B cell (primary cell): ENCODE results near the gene ARL16. TPM values are rescaled to one million over a fixed set of nuclear protein-coding genes. Genes with fewer than 3 reads are reported as not detected.
A peak's percentile ranks its signal among the peaks of the same experiment; 100 is the strongest.

Experiments used
- ATAC-seq: fragments of 200-7000 bp; cut with Tn5 transposase; one replicate; pipeline ENCODE4 v1.10.0; 2021; ENCODE audit warnings: low read depth, mild to moderate bottlenecking, moderate number of reproducible peaks, moderate library complexity
- CTCF ChIA-PET: fragments of 350-600 bp; sonication (Branson Sonifier 250); formaldehyde crosslinking; loops from one replicate; lab custom pipeline; 2021; ENCODE audit warnings: antibody characterized with exemption, inconsistent platforms; lab: Charles Lee
- POLR2A ChIA-PET: fragments of 350-600 bp; sonication (Branson Sonifier 250); formaldehyde crosslinking; loops from one replicate; lab custom pipeline; 2021; ENCODE audit warnings: antibody characterized with exemption; lab: Charles Lee
- DNase-seq: peaks from one replicate; pipeline ENCODE4 v3.0.0; 2013
- H2AFZ ChIP-seq: 2 replicates; pipeline ENCODE4 v1.6.1; 2012; ENCODE audit warnings: mild to moderate bottlenecking, low read depth, low read length; ENCODE audit not compliant: insufficient read depth, poor library complexity, severe bottlenecking
- H3K27ac ChIP-seq, 2 donors: 1 replicate in 1 of 2; 2 replicates in 1 of 2; pipeline ENCODE4 v1.5.1; 2012 to 2013; ENCODE audit warnings: low read length in 2 of 2, mild to moderate bottlenecking in 2 of 2, moderate library complexity in 1 of 2
- H3K27me3 ChIP-seq, 4 experiments: fragments of 200-600 bp in 1 of 4; sonication (generic) in 1 of 4; replicated peaks in 1 of 4; 1 replicate in 2 of 4; 2 replicates in 2 of 4; pipeline versions ENCODE4 v1.6.1 to v1.7.0; 2013 to 2016; ENCODE audit warnings: low read length in 3 of 4, mild to moderate bottlenecking in 2 of 4, mixed read lengths in 1 of 4, moderate library complexity in 1 of 4; ENCODE audit not compliant: insufficient read depth in 4 of 4, control insufficient read depth in 3 of 4; ENCODE audit errors: control extremely low read depth in 1 of 4
- H3K36me3 ChIP-seq, 2 experiments: replicated peaks in 1 of 2; 1 replicate in 1 of 2; 2 replicates in 1 of 2; pipeline versions ENCODE4 v1.6.1 to v1.7.1; 2013; ENCODE audit warnings: low read length in 1 of 2; ENCODE audit not compliant: insufficient read depth in 2 of 2, control insufficient read depth in 1 of 2; ENCODE audit errors: control extremely low read depth in 1 of 2, extremely low read depth in 1 of 2
- H3K4me1 ChIP-seq, 2 donors: fragments of 200-600 bp in 1 of 2; sonication (generic) in 1 of 2; 1 replicate in 1 of 2; 2 replicates in 1 of 2; pipeline versions ENCODE4 v1.5.1 to v1.6.1; 2013 to 2017; ENCODE audit warnings: low read length in 2 of 2; ENCODE audit not compliant: control insufficient read depth in 2 of 2, insufficient read depth in 2 of 2
- H3K4me2 ChIP-seq: replicated peaks from 2 replicates; pipeline ENCODE3; 2012; ENCODE audit warnings: mild to moderate bottlenecking, low read depth, low read length; ENCODE audit not compliant: poor library complexity, severe bottlenecking
- H3K4me3 ChIP-seq, 5 experiments: fragments of 200-600 bp in 1 of 5; sonication (generic) in 1 of 5; 1 replicate in 3 of 5; 2 replicates in 2 of 5; pipeline versions ENCODE4 v1.5.1 to v1.7.0; 2011 to 2016; ENCODE audit warnings: low read length in 4 of 5, mild to moderate bottlenecking in 4 of 5, low read depth in 2 of 5, control low read depth in 1 of 5, moderate library complexity in 1 of 5; ENCODE audit not compliant: insufficient read depth in 1 of 5; ENCODE audit errors: control extremely low read depth in 1 of 5, extremely low read depth in 1 of 5
- H3K79me2 ChIP-seq: fragments of 200-600 bp; sonication (generic); one replicate; pipeline ENCODE4 v1.6.0; 2016; ENCODE audit warnings: low read length; ENCODE audit not compliant: control insufficient read depth, insufficient read depth
- H3K9ac ChIP-seq: fragments of 200-600 bp; sonication (generic); 2 replicates; pipeline ENCODE4 v1.6.1; 2017; ENCODE audit warnings: mild to moderate bottlenecking, low read length, moderate library complexity
- H3K9me3 ChIP-seq, 3 donors: one replicate each; pipeline versions ENCODE4 v1.6.1 to v1.7.1; 2013; ENCODE audit warnings: low read length in 2 of 3; ENCODE audit not compliant: control insufficient read depth in 2 of 3, insufficient read depth in 1 of 3; ENCODE audit errors: control extremely low read depth in 1 of 3
- H4K20me1 ChIP-seq: 2 replicates; pipeline ENCODE4 v1.6.0; 2012; ENCODE audit warnings: mild to moderate bottlenecking, low read length; ENCODE audit not compliant: insufficient read depth, control insufficient read depth, poor library complexity, severe bottlenecking
- H3K27ac Mint-ChIP-seq: one replicate; pipeline ENCODE4 v1.8.0; 2021; ENCODE audit warnings: mixed read lengths
- H3K27me3 Mint-ChIP-seq: one replicate; pipeline ENCODE4 v1.8.0; 2021; ENCODE audit warnings: mixed read lengths
- H3K4me1 Mint-ChIP-seq: one replicate; pipeline ENCODE4 v1.8.0; 2021; ENCODE audit warnings: mixed read lengths
- H3K4me3 Mint-ChIP-seq: one replicate; pipeline ENCODE4 v1.8.0; 2021; ENCODE audit warnings: mixed read lengths
- H3K9me3 Mint-ChIP-seq: one replicate; pipeline ENCODE4 v1.8.0; 2022; ENCODE audit warnings: mixed read lengths; ENCODE audit not compliant: insufficient read depth
- EZH2 ChIP-seq: IDR thresholded peaks from 2 replicates; pipeline ENCODE4 v1.6.1; 2012; ENCODE audit warnings: borderline replicate concordance, low read depth, mild to moderate bottlenecking, moderate library complexity, low read length; ENCODE audit not compliant: insufficient read depth, poor library complexity, severe bottlenecking
- WGBS: methylation state at CpG from one replicate; pipeline ENCODE4 v1.1.5; 2013; ENCODE audit warnings: missing lambda C conversion rate; ENCODE audit not compliant: insufficient coverage; 5-methylcytosine and 5-hydroxymethylcytosine counted together
- intact Hi-C: fragments of 100-400 bp; cut with micrococcal nuclease; formaldehyde crosslinking; loops from one replicate; pipeline ENCODE4 v1.10.0; 2022
- polyA plus RNA-seq: library from polyadenylated mRNA; depleted of rRNA; stranded (reverse); fragments of >200 nt; gene quantifications from 2 replicates; pipeline ENCODE4 v1.2.3, GENCODE V29; 2012
- total RNA-seq, 2 donors: library from RNA; stranded (reverse); fragments of 120-200 nt in 1 of 2; gene quantifications; 1 replicate in 1 of 2; 2 replicates in 1 of 2; pipeline versions ENCODE4 v1.2.3 to v1.2.4, GENCODE V29; 2013 to 2022
- TF ChIP-seq, protein P1 (sequence below): fragments of 200-600 bp; IDR thresholded peaks from one replicate; pipeline ENCODE4 v1.8.0; 2022; ENCODE audit warnings: antibody characterized with exemption, mild to moderate bottlenecking

Gene ARL16
- total and polyA plus RNA-seq, 2 donors (not counting 1 experiment from before 2014, with no cell fraction given) = 32.5 to 101 TPM

DNA sequence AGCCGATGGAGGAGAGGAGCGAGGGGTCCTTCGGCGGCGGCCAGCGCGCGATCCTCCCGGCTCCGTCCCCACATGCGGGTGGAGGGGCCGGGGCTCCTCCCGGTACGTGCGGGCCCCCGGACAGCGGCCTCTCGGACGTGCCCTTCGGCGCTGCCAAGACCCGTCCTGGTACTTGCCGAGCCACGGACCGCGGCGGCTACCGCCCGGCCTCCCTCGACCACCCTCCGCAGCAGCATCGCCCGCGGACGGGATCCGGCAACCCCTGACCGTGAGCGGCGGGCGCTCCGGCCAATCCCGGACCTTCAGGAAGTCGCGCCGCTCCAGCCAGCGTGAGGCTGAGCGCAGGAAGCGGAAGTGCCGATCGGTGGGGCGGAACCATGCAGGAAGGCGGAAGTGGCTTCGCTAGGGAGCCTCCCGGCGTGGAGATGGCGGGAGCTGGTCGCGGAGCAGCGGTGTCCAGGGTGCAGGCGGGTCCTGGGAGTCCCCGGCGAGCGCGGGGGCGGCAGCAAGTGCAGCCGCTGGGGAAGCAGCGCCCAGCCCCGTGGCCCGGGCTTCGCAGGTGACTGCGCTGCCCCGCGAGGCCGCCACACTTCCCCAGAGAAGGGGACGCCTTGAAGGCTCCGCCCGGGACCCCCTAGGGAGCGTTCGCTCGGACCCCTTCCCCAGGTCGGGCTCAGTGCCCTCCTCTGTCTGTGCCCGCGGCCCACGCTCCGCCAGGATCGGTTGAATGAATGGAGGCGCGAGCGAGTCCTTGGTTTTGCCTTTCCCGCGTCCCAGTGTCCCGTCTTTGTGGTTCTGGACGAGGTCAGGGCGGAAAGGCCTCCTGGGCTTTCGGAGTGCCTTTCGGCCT, 17.0 kb downstream of the ARL16 start, which contains the start of the genes CCDC137 and OXLD1:
Gene CCDC137, plus strand, starts transcription at position 396 of the 850 bp plus-strand sequence. Its CDS starts 30 bp downstream, at position 426.
Gene OXLD1, minus strand, starts transcription at position 264 of the 850 bp plus-strand sequence. Its CDS starts 28 bp downstream, at position 236.
- DNase-seq (peak; percentile 94), ATAC-seq (peak; percentile 97)
- H4K20me1 ChIP-seq = peaks cover 8% of the 10 kb centered on the region
- H3K4me1 ChIP-seq = peaks cover 19 to 25% of the 10 kb centered on the region in 2 donors
- Mint-ChIP-seq H3K4me3 (peak within 1 kb of the TSS; percentile 91), H3K27me3 (no peaks in the 10 kb centered on the region), H3K27ac (peak within 1 kb of the TSS; percentile 96), H3K9me3 (no peaks in the 10 kb centered on the region), H3K4me1 (peaks cover 23% of the 10 kb centered on the region)
- peak within 1 kb of the TSS; percentile 93 for H3K4me2 ChIP-seq
- peaks cover 0 to 25% of the 10 kb centered on the region in 2 experiments for H3K36me3 ChIP-seq
- CTCF ChIA-PET = interaction anchor here (1.8 kb wide), 1 partner anchor 17 kb away, joined by 5 read pairs; the partner anchor contains the start of genes ARL16 and HGS
- POLR2A ChIA-PET = interaction anchor here (0.5 to 0.7 kb wide), 2 partner anchors 17 to 628 kb away, joined by 3 read pairs; partner anchors contain the start of genes ARL16 and HGS
- H3K27me3 ChIP-seq = no peaks in the 10 kb centered on the region
- peaks cover 54% of the 10 kb centered on the region for H3K79me2 ChIP-seq
- TF ChIP-seq, protein P1, sequence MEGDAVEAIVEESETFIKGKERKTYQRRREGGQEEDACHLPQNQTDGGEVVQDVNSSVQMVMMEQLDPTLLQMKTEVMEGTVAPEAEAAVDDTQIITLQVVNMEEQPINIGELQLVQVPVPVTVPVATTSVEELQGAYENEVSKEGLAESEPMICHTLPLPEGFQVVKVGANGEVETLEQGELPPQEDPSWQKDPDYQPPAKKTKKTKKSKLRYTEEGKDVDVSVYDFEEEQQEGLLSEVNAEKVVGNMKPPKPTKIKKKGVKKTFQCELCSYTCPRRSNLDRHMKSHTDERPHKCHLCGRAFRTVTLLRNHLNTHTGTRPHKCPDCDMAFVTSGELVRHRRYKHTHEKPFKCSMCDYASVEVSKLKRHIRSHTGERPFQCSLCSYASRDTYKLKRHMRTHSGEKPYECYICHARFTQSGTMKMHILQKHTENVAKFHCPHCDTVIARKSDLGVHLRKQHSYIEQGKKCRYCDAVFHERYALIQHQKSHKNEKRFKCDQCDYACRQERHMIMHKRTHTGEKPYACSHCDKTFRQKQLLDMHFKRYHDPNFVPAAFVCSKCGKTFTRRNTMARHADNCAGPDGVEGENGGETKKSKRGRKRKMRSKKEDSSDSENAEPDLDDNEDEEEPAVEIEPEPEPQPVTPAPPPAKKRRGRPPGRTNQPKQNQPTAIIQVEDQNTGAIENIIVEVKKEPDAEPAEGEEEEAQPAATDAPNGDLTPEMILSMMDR = no peak
- TF ChIP-seq EZH2 = no peak
- H3K27ac ChIP-seq = peak within 1 kb of the TSS; percentile 69 to 80
- peak within 1 kb of the TSS; percentile 77 to 98 (median 93) for H3K4me3 ChIP-seq
- intact Hi-C loops = loop anchor here (1.0 to 2.0 kb wide), 5 partner anchors 17 to 427 kb away; partner anchors contain the start of genes ARL16, FAAP100, MRPL12 and NDUFAF8
- H2AFZ ChIP-seq = peak within 1 kb of the TSS; percentile 89
- peak within 1 kb of the TSS; percentile 88 for H3K9ac ChIP-seq
- under 1% methylated on average over 96 of the region's 96 CpGs for WGBS
- H3K9me3 ChIP-seq = no peaks in the 10 kb centered on the region
